GM23248 (cell line): ENCODE data around the gene ZNF783.

Experiments used
- EZH2 ChIP-seq: fragments of 200-600 bp; sonication (generic); IDR thresholded peaks from 2 replicates; pipeline ENCODE4 v1.6.1; 2018; ENCODE audit warnings: antibody characterized with exemption, mild to moderate bottlenecking; ENCODE audit not compliant: insufficient read depth, poor library complexity, severe bottlenecking
- EZH2phosphoT487 ChIP-seq: fragments of 200-600 bp; sonication (generic); IDR thresholded peaks from 2 replicates; pipeline ENCODE4 v1.6.1; 2018; ENCODE audit warnings: antibody characterized with exemption, moderate library complexity, mild to moderate bottlenecking, low read depth; ENCODE audit not compliant: insufficient read depth

DNA sequence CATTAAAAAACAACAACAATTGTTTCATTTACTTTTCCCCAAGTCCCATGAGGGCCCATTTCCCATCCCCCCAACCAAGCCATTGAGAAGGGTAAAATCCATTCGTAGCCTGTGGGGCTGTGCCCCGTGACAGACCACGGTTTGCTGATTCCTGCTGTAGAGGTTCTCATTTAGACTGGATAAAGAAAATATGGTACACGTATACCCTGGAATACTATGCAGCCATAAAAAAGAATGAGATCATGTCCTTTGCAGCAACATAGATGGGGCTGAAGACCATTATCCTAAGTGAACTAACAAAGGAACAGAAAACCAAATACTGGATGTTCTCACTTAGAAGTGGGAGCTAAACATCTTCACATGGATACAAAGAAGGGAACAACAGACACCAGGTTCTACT, 44.9 kb downstream of the ZNF783 start:
- TF ChIP-seq EZH2 (no peak), EZH2phosphoT487 (no peak)
